Ishikawa (cell line): ENCODE results near the gene IBSP.

Experiments
- REST ChIP-seq: IDR thresholded peaks from 2 replicates; pipeline ENCODE4 v1.6.1; 2012; ENCODE audit warnings: low read depth, mild to moderate bottlenecking
- YY1 ChIP-seq: IDR thresholded peaks from 2 replicates; pipeline ENCODE4 v1.6.1; 2012; ENCODE audit warnings: low read depth

DNA sequence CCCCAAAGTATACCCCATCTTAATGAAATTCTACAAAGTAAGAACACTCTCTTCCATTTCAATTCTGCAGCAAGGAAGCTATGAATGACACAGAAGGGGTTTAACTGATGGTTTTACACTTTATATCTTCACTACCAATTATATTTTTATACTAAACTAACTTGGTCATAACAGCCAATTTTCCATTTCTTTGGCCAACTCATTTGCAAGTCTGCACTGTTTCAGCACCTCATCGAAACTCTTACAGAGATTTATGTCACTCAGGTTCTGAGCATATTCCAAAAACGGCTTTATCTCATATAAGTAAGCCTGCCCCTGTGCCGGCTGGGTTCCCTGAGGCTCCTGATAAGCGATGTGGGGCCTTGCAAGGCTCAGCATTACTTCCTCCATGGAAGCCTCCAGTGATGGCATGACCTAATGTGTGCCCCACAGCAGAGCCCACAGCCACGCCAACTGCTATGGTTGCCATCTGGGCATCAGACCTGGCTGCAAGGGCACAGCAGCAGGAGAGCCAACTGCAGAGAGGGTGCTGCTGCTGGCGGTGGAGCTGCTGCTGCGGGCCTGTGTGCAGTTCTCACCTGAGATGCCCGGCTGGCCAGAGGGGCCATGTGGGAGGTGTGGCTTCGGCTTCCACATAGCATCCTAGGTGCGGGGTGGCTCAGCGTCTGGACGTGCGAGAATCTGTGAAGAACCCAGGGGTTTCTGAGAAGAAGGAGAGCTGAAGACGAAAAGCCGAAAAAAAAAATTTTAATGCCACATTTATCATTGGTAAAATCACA lies 13.4 kb upstream of the IBSP start:
- TF ChIP-seq REST (no peak), YY1 (no peak)
